ENCODE results near the gene S100A7. TPM values are rescaled to one million over a fixed set of nuclear protein-coding genes. Genes with fewer than 3 reads are reported as not detected.
"Not testable (repeated sequence)": the region's sequence is repeated elsewhere in the genome, so short reads cannot be mapped to it uniquely, and the experiment has no call there.

S100A7 gene
- total RNA-seq, 4 donors from 2014 or later, result 12.2 to 46.8 (median 31.3) TPM

DNA sequence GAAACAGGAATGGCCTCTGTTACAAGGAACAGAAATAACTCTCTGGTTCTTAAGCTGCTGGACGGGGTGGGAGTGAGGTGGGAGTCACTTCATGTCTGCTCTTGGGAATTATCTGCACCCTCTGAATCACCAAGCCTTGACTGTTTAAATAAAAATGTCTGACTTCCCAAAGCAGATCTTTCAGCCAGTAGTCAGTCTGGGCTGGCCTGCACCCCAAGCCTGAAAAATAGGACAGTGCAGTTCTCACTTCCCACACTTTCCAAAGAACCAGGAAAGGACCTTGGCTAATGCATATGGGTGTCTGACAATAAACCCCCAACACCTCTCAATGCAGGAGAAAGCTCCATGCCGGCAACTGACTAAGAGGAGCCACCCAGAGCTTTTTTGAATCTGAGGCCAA, 796 bp downstream of the S100A7 start:
- 74 to 82% methylated on average over 2 of the region's 2 CpGs for WGBS, 2 donors
- intact Hi-C loops (cut with DNase I; ENCODE audit: low total_unique reads), result no loop called here
- no peak for DNase-seq (ENCODE audit: low spot score in 2 of 2)
- H3K4me3 ChIP-seq (ENCODE audit: low read depth, poor library complexity, severe bottlenecking), result no peak overlapping the region
- no peak for TF ChIP-seq POLR2A (IDR thresholded peaks at IDR 0.05)

- TF ChIP-seq POLR2A (IDR thresholded peaks at IDR 0.05) (no peak), CTCF (IDR thresholded peaks at IDR 0.05) (no peak)
- intact Hi-C loops (cut with DNase I; ENCODE audit: low total_unique reads), result no loop called here
- H3K4me3 ChIP-seq (ENCODE audit: low read depth, poor library complexity, severe bottlenecking), result no peak overlapping the region
- no peak for DNase-seq (ENCODE audit: low spot score in 2 of 2)
- WGBS, 2 donors, result 56 to 63% methylated on average over 1 of the region's 1 CpG
These were observed 4.1 kb downstream of the S100A7 start for GRCh38 chr1:153456396-153456795.

DNA sequence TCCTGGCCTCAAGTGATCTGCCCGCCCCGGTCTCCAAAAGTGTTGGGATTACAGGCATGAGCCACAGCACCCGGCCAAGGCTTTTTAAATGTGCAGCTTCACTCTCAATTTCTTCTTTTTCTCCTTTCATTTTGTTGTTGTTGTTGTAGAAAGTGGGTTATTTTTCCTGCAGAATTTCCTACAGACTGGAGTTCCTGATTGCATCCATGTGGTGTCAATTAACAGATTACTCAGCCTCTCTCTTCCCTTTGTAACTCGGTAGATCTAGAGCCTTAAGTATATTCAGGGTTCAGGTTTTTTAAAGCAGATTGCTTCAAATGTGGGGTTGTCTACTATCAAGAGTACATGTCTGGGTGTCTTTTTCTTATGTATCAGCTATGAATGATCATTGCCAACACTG, 11.6 kb downstream of the S100A7 start:
- DNase-seq (ENCODE audit: low spot score in 2 of 2); H3K4me3 ChIP-seq (ENCODE audit: low read depth, poor library complexity, severe bottlenecking); intact Hi-C loops (cut with DNase I; ENCODE audit: low total_unique reads): not testable (repeated sequence)
- WGBS, 2 donors, result 79 to 81% methylated on average over 4 of the region's 4 CpGs

- 77 to 90% methylated on average over 1 of the region's 1 CpG for WGBS, 2 donors
- no peak for DNase-seq (ENCODE audit: low spot score in 2 of 2)
- no peak overlapping the region for H3K4me3 ChIP-seq (ENCODE audit: low read depth, poor library complexity, severe bottlenecking)
- TF ChIP-seq POLR2A (IDR thresholded peaks at IDR 0.05) (no peak), CTCF (IDR thresholded peaks at IDR 0.05) (no peak)
- intact Hi-C loops (cut with DNase I; ENCODE audit: low total_unique reads), result no loop called here
These were observed 12.8 kb downstream of the S100A7 start for GRCh38 chr1:153447498-153448170.

- 70 to 72% methylated on average over 4 to 5 of the region's 5 CpGs for WGBS, 2 donors
- no peak overlapping the region for H3K4me3 ChIP-seq (ENCODE audit: low read depth, poor library complexity, severe bottlenecking)
- DNase-seq (ENCODE audit: low spot score in 2 of 2), result no peak
- TF ChIP-seq CTCF (IDR thresholded peaks at IDR 0.05), result no peak
- no peak for TF ChIP-seq POLR2A (IDR thresholded peaks at IDR 0.05)
- intact Hi-C loops (cut with DNase I; ENCODE audit: low total_unique reads), result no loop called here
These were observed 16.4 kb downstream of the S100A7 start for GRCh38 chr1:153444078-153444477.

DNA sequence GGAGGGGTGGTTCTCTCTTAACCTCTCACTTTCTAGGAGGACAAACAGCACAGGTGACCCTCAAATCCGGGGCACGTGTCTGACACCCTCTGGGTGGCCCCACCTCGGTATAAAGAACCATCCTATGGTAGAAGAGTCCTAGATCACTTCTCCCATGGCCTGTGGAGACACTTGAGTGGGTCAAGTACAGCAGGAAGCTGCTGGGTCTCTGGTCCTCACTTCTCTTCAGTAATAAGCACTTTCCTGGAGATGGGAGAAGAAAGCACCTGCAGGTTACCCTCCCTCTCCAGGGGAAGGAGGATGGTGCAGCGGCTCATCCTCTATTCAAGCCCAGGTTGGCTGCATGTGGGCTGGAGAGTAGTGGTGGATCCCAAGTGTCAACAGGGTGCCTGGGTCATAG, 17.0 kb downstream of the S100A7 start:
- WGBS, 2 donors, result 57 to 64% methylated on average over 4 of the region's 4 CpGs
- no peak for DNase-seq (ENCODE audit: low spot score in 2 of 2)
- intact Hi-C loops (cut with DNase I; ENCODE audit: low total_unique reads), result no loop called here
- H3K4me3 ChIP-seq (ENCODE audit: low read depth, poor library complexity, severe bottlenecking), result no peak overlapping the region
- TF ChIP-seq CTCF (IDR thresholded peaks at IDR 0.05) (no peak), POLR2A (IDR thresholded peaks at IDR 0.05) (no peak)

DNA sequence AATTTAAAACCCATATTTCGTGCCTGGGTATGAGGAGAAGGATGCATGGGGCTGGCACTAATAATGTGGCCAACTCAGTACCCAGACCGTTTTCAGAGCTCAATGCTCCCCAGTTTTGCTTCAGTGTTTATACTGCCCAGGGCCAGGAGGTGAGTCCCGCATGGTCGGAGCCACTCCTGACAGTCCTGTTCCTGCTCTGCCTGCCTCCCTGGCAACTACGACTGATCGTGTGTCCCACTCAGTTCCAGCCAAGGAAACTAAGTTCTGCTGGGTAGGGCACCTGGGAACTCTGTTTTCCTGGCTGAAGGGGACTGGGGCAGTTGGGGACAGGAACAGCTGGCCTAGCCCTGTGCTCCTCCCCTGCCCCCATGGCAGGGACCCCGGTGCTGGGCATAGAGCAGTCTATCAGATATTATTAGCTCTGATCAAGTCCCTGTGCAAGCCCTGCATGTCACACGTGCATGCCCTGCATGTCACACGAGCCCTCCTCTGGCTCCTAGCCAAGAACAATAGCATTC, 19.2 kb downstream of the S100A7 start:
- no peak overlapping the region for H3K4me3 ChIP-seq (ENCODE audit: low read depth, poor library complexity, severe bottlenecking)
- intact Hi-C loops (cut with DNase I; ENCODE audit: low total_unique reads), result no loop called here
- no peak for DNase-seq (ENCODE audit: low spot score in 2 of 2)
- no peak for TF ChIP-seq CTCF (IDR thresholded peaks at IDR 0.05)
- TF ChIP-seq POLR2A (IDR thresholded peaks at IDR 0.05), result no peak
- whole genome bisulfite sequencing, 2 donors, result 44 to 54% methylated on average over 9 of the region's 9 CpGs
